Neural crest cell (in vitro differentiated cells): ENCODE measurements around the gene TOMM40. TPM values are rescaled to one million over a fixed set of nuclear protein-coding genes. Genes with fewer than 3 reads are reported as not detected.

Source experiments
- DNase-seq: peaks from one replicate; pipeline ENCODE4 v3.0.0; 2021; ENCODE audit warnings: low read depth, mixed read lengths, low spot score
- H3K27ac Mint-ChIP-seq: one replicate; pipeline ENCODE4 v1.8.0; 2021; ENCODE audit warnings: mild to moderate bottlenecking, mixed read lengths; ENCODE audit not compliant: unreplicated experiment
- H3K27me3 Mint-ChIP-seq: 2 replicates; pipeline ENCODE4 v1.8.0; 2021; ENCODE audit warnings: low read depth, mild to moderate bottlenecking, mixed read lengths
- H3K36me3 Mint-ChIP-seq: 2 replicates; pipeline ENCODE4 v1.8.0; 2021; ENCODE audit warnings: low read depth, mild to moderate bottlenecking, mixed read lengths
- H3K4me1 Mint-ChIP-seq: 2 replicates; pipeline ENCODE4 v1.8.0; 2021; ENCODE audit warnings: mixed read lengths
- H3K4me3 Mint-ChIP-seq: one replicate; pipeline ENCODE4 v1.8.0; 2021; ENCODE audit warnings: mild to moderate bottlenecking, mixed read lengths
- H3K9me3 Mint-ChIP-seq: 2 replicates; pipeline ENCODE4 v1.8.0; 2021; ENCODE audit warnings: mixed read lengths
- CTCF ChIP-seq: fragments of 200-600 bp; sonication (generic); conservative IDR thresholded peaks from 2 replicates; pipeline ENCODE4 v1.5.0; 2021; ENCODE audit warnings: antibody characterized with exemption, mild to moderate bottlenecking
- total RNA-seq: library from RNA; stranded (reverse); gene quantifications from 2 replicates; pipeline ENCODE4 v1.2.1, GENCODE V29; 2021

The TOMM40 gene
- total RNA-seq, 1 donor from 2014 or later, result 147 TPM

- Mint-ChIP-seq H3K4me1 (peaks cover 4% of the 10 kb centered on the region), H3K27me3 (no peaks in the 10 kb centered on the region), H3K4me3 (no peak within 1 kb of the TSS), H3K27ac (no peak within 1 kb of the TSS), H3K36me3 (no peaks in the 10 kb centered on the region), H3K9me3 (no peaks in the 10 kb centered on the region)
- no peak for DNase-seq
- TF ChIP-seq CTCF, result no peak
Measured at GRCh38 chr19:44942067-44942571, 51.1 kb downstream of the TOMM40 start, which contains the start of gene APOC4. Gene APOC4 (plus strand): TSS chr19:44942237. CDS start chr19:44942278, 41 bp downstream.

GRCh38 chr19:44943801-44944249 lies 52.8 kb downstream of the TOMM40 start:
- no peak for DNase-seq
- no peaks in the 10 kb centered on the region for H3K27me3 Mint-ChIP-seq
- no peaks in the 10 kb centered on the region for H3K36me3 Mint-ChIP-seq
- H3K9me3 Mint-ChIP-seq, result no peaks in the 10 kb centered on the region
- peaks cover 4% of the 10 kb centered on the region for H3K4me1 Mint-ChIP-seq
- peak overlapping the region; percentile 52 for H3K27ac Mint-ChIP-seq
- TF ChIP-seq CTCF, result no peak
- no peak overlapping the region for H3K4me3 Mint-ChIP-seq

GRCh38 chr19:44947041-44947581 lies 56.1 kb downstream of the TOMM40 start:
- TF ChIP-seq CTCF, result no peak
- peaks cover 9% of the 10 kb centered on the region for H3K4me1 Mint-ChIP-seq
- DNase-seq, result no peak
- H3K27me3 Mint-ChIP-seq, result no peaks in the 10 kb centered on the region
- no peaks in the 10 kb centered on the region for H3K36me3 Mint-ChIP-seq
- H3K9me3 Mint-ChIP-seq, result no peaks in the 10 kb centered on the region
- H3K4me3 Mint-ChIP-seq, result no peak overlapping the region
- H3K27ac Mint-ChIP-seq, result peak overlapping the region; percentile 92

DNA sequence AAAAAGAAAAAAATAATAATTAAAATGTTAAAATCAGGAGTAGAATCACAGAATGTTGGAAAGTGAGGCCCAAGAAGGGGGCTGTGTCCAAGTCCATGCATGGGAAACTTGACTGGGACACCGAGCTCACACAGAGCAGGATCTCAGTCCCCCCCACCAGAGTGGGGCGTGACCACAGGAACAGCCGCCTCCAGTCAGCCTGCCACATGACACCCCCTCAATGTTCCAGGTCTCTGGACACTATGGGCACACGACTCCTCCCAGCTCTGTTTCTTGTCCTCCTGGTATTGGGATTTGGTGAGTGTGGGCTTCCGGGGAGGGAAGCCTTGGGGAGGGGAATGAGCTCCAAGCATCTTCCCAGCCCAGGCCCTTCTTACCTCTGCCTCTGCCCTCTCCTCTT lies 57.2 kb downstream of the TOMM40 start:
- Mint-ChIP-seq H3K4me3 (no peak overlapping the region), H3K27me3 (no peaks in the 10 kb centered on the region), H3K4me1 (peaks cover 9% of the 10 kb centered on the region), H3K36me3 (no peaks in the 10 kb centered on the region), H3K9me3 (no peaks in the 10 kb centered on the region), H3K27ac (no peak overlapping the region)
- no peak for DNase-seq
- TF ChIP-seq CTCF, result no peak

GRCh38 chr19:44948763-44949374 lies 57.8 kb downstream of the TOMM40 start:
- Mint-ChIP-seq H3K9me3 (no peaks in the 10 kb centered on the region), H3K4me3 (no peak overlapping the region), H3K27ac (no peak overlapping the region), H3K36me3 (no peaks in the 10 kb centered on the region), H3K4me1 (peaks cover 10% of the 10 kb centered on the region), H3K27me3 (no peaks in the 10 kb centered on the region)
- DNase-seq, result no peak
- TF ChIP-seq CTCF, result no peak
